Endothelial cell of hepatic sinusoid (primary cell): Measurements from ENCODE around the gene MEOX2.

Experiments
- in situ Hi-C: cut with HindIII; loops from 2 replicates; pipeline ENCODE4 v1.10.0; 2017; ENCODE audit warnings: low sequenced_read_pairs

The MEOX2 gene

GRCh38 chr7:15567652-15568051, 118.8 kb downstream of the MEOX2 start:
- in situ Hi-C loops, result no loop called here

- in situ Hi-C loops, result no loop called here
These were observed 119.4 kb downstream of the MEOX2 start for GRCh38 chr7:15567036-15567435.

- in situ Hi-C loops, result no loop called here
These were observed 120.0 kb downstream of the MEOX2 start for GRCh38 chr7:15566476-15566875.

GRCh38 chr7:15561835-15562234, 124.6 kb downstream of the MEOX2 start, which contains the start of gene AGMO:
Gene AGMO (minus strand): TSS chr7:15562015.
- in situ Hi-C loops, result no loop called here
